H1 (cell line): ENCODE results near the gene SEL1L3. TPM values are rescaled to one million over a fixed set of nuclear protein-coding genes. Genes with fewer than 3 reads are reported as not detected.

Experiments used
- ASH2L ChIP-seq: fragments of 200-600, 300-600 bp; sonication (generic); IDR thresholded peaks from one replicate; pipeline ENCODE4 v1.7.1; 2017; ENCODE audit warnings: low read length
- ATF3 ChIP-seq: IDR thresholded peaks from 2 replicates; pipeline ENCODE4 v1.6.1; 2011; ENCODE audit warnings: low read depth, mild to moderate bottlenecking, low read length; ENCODE audit not compliant: insufficient read depth
- CHD7 ChIP-seq: fragments of 300-600 bp; sonication (generic); IDR thresholded peaks from 2 replicates; pipeline ENCODE4 v1.7.1; 2012; ENCODE audit warnings: low read length, moderate library complexity, mild to moderate bottlenecking, inconsistent platforms; ENCODE audit not compliant: insufficient replicate concordance
- CTCF ChIP-seq, 3 experiments: IDR thresholded peaks; 1 replicate in 2 of 3; 2 replicates in 1 of 3; pipeline versions ENCODE4 v1.5.1 to v1.6.1; 2011; ENCODE audit warnings: low read length in 3 of 3, mild to moderate bottlenecking in 3 of 3, inconsistent platforms in 2 of 3, low read depth in 1 of 3, moderate library complexity in 1 of 3; ENCODE audit not compliant: insufficient read depth in 1 of 3; ENCODE audit errors: control extremely low read depth in 1 of 3
- EZH2 ChIP-seq: fragments of 200-600 bp; sonication (generic); IDR thresholded peaks from 2 replicates; pipeline ENCODE4 v1.7.1; 2012; ENCODE audit warnings: low read depth, mild to moderate bottlenecking, moderate library complexity, low read length, inconsistent platforms; ENCODE audit not compliant: severe bottlenecking
- SAP30 ChIP-seq: fragments of 300-600 bp; sonication (generic); IDR thresholded peaks from 2 replicates; pipeline ENCODE4 v1.7.1; 2012; ENCODE audit warnings: low read length, moderate library complexity, mild to moderate bottlenecking, inconsistent platforms; ENCODE audit not compliant: insufficient read depth, insufficient replicate concordance
- SIN3A ChIP-seq, 2 experiments: IDR thresholded peaks in 1 of 2; conservative IDR thresholded peaks in 1 of 2; 2 replicates each; pipeline ENCODE4 v1.6.1; 2011 to 2012; ENCODE audit warnings: low read length in 2 of 2, improper control_type of control experiment in 1 of 2, low read depth in 1 of 2, mild to moderate bottlenecking in 1 of 2
- polyA plus RNA-seq, 7 experiments: library from polyadenylated mRNA; depleted of rRNA in 3 of 7; stranded (reverse) in 5 of 7; unstranded in 2 of 7; fragments of >200 nt in 5 of 7; fragments of 200-250 nt in 2 of 7; gene quantifications; 1 replicate in 5 of 7; 2 replicates in 1 of 7; 4 replicates in 1 of 7; pipeline versions ENCODE4 v1.2.1 to v1.2.3, GENCODE V29; 2011 to 2013; ENCODE audit warnings: missing spikeins in 2 of 7, mixed read lengths in 2 of 7
- total RNA-seq: library from RNA; stranded (reverse); fragmentation: NEBNext Ultra II Directional; extraction: Animal tissue kit (Norgen Biotek cat#: 25700); gene quantifications from 2 replicates; pipeline ENCODE4 v1.2.1, GENCODE V29; 2021

Gene SEL1L3
- total and polyA plus RNA-seq, 2 of the 8 experiments (the other 6 are each of a cell fraction or from before 2014, with no cell fraction given), result 18.2 to 54.0 TPM

GRCh38 chr4:25790024-25790423, 72.8 kb downstream of the SEL1L3 start (continued):
- no peak for TF ChIP-seq CHD7
- TF ChIP-seq EZH2, result no peak
- TF ChIP-seq ATF3, result no peak
- no peak for TF ChIP-seq ASH2L
- no peak for TF ChIP-seq SIN3A (conservative IDR thresholded peaks at IDR 0.05 in 1 of 2, IDR thresholded peaks at IDR 0.05 in 1 of 2; ENCODE audit: low read depth in 1 of 2, low read length in 2 of 2)
- no peak for TF ChIP-seq CTCF (IDR thresholded peaks at IDR 0.05; ENCODE audit: control extremely low read depth in 1 of 3, insufficient read depth in 1 of 3, low read depth in 1 of 3, low read length in 3 of 3)
- no peak for TF ChIP-seq SAP30
